Measurements from ENCODE around the gene CDC23.

CDC23 gene

DNA sequence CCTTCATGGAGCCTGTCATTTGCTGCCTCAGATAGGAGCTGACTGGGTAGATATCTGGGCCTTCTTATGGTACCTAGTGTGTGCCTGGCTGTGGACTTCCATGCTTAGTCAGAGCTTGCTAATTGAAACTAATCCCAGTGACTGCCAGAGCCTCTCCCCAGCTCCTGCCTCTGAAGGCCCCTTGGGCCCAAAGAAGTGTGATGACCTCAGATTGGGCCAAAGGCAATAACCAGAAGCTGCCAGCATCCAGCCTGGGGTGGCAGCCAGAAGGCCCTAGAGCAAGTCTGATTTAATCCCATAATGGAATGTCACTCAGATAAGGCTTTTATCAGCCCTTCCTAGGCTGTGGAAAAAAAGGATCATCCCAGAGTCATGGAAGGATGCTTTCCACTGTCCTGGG is 17.1 kb upstream of the CDC23 start (continued):
- TF ChIP-seq ZNF214 (tag by site-specific recombination; IDR thresholded peaks at IDR 0.05; ENCODE audit: borderline replicate concordance) (no peak), ZBTB7A (tag by site-specific recombination; IDR thresholded peaks at IDR 0.05; ENCODE audit: low read depth) (no peak), BCL11B (tag by site-specific recombination; IDR thresholded peaks at IDR 0.05; ENCODE audit: low read depth) (no peak), BCL11A (tag by site-specific recombination; IDR thresholded peaks at IDR 0.05; ENCODE audit: low read depth) (no peak), YY1 (tag by site-specific recombination; IDR thresholded peaks at IDR 0.05) (no peak), GLIS1 (tag by site-specific recombination; IDR thresholded peaks at IDR 0.05) (peak; percentile 81), ZNF155 (tag by site-specific recombination; IDR thresholded peaks at IDR 0.05) (no peak), ZNF2 (tag by site-specific recombination; IDR thresholded peaks at IDR 0.05) (no peak; the same call in 1 of the 2 replicates), ZNF555 (tag by site-specific recombination; conservative IDR thresholded peaks at IDR 0.05) (no peak), ZIC2 (tag by site-specific recombination; IDR thresholded peaks at IDR 0.05) (no peak), ZNF10 (tag by site-specific recombination; IDR thresholded peaks at IDR 0.05) (peak; percentile 66; the same call in 1 of the 2 replicates), ZNF670 (tag by site-specific recombination; IDR thresholded peaks at IDR 0.05; ENCODE audit: low read depth) (no peak), ZNF747 (tag by site-specific recombination; IDR thresholded peaks at IDR 0.05) (no peak), ZNF292 (tag by site-specific recombination; IDR thresholded peaks at IDR 0.05; ENCODE audit: borderline replicate concordance, low read depth) (no peak), WT1 (tag by site-specific recombination; IDR thresholded peaks at IDR 0.05) (no peak; the same call in none of the 2 replicates), ZNF202 (tag by site-specific recombination; IDR thresholded peaks at IDR 0.05; ENCODE audit: borderline replicate concordance) (no peak), ZNF19 (tag by site-specific recombination; IDR thresholded peaks at IDR 0.05; ENCODE audit: low read depth) (no peak), ZNF623 (tag by site-specific recombination; IDR thresholded peaks at IDR 0.05) (no peak), MEIS1 (CRISPR knock-in tag; IDR thresholded peaks at IDR 0.05; ENCODE audit: borderline replicate concordance) (peak; percentile 81; the same call in 1 of the 2 replicates), ZBTB17 (tag by site-specific recombination; IDR thresholded peaks at IDR 0.05) (peak; percentile 23), ZNF423 (tag by site-specific recombination; IDR thresholded peaks at IDR 0.05) (no peak), ZBTB48 (tag by site-specific recombination; IDR thresholded peaks at IDR 0.05) (0 out of 2 replicates have a peak, but pooled peaks have one; percentile 19), ZSCAN30 (tag by site-specific recombination; IDR thresholded peaks at IDR 0.05) (no peak), ZNF114 (tag by site-specific recombination; IDR thresholded peaks at IDR 0.05) (no peak)
- TF ChIP-seq, protein P1, sequence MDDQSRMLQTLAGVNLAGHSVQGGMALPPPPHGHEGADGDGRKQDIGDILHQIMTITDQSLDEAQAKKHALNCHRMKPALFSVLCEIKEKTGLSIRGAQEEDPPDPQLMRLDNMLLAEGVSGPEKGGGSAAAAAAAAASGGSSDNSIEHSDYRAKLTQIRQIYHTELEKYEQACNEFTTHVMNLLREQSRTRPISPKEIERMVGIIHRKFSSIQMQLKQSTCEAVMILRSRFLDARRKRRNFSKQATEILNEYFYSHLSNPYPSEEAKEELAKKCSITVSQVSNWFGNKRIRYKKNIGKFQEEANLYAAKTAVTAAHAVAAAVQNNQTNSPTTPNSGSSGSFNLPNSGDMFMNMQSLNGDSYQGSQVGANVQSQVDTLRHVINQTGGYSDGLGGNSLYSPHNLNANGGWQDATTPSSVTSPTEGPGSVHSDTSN (CRISPR knock-in tag; IDR thresholded peaks at IDR 0.05): no peak
- TF ChIP-seq, protein P2, sequence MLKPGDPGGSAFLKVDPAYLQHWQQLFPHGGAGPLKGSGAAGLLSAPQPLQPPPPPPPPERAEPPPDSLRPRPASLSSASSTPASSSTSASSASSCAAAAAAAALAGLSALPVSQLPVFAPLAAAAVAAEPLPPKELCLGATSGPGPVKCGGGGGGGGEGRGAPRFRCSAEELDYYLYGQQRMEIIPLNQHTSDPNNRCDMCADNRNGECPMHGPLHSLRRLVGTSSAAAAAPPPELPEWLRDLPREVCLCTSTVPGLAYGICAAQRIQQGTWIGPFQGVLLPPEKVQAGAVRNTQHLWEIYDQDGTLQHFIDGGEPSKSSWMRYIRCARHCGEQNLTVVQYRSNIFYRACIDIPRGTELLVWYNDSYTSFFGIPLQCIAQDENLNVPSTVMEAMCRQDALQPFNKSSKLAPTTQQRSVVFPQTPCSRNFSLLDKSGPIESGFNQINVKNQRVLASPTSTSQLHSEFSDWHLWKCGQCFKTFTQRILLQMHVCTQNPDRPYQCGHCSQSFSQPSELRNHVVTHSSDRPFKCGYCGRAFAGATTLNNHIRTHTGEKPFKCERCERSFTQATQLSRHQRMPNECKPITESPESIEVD (tag by site-specific recombination; IDR thresholded peaks at IDR 0.05): no peak
- TF ChIP-seq, protein P3, sequence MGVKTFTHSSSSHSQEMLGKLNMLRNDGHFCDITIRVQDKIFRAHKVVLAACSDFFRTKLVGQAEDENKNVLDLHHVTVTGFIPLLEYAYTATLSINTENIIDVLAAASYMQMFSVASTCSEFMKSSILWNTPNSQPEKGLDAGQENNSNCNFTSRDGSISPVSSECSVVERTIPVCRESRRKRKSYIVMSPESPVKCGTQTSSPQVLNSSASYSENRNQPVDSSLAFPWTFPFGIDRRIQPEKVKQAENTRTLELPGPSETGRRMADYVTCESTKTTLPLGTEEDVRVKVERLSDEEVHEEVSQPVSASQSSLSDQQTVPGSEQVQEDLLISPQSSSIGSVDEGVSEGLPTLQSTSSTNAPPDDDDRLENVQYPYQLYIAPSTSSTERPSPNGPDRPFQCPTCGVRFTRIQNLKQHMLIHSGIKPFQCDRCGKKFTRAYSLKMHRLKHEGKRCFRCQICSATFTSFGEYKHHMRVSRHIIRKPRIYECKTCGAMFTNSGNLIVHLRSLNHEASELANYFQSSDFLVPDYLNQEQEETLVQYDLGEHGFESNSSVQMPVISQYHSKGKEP (tag by site-specific recombination; IDR thresholded peaks at IDR 0.05): no peak
- TF ChIP-seq, protein P4, sequence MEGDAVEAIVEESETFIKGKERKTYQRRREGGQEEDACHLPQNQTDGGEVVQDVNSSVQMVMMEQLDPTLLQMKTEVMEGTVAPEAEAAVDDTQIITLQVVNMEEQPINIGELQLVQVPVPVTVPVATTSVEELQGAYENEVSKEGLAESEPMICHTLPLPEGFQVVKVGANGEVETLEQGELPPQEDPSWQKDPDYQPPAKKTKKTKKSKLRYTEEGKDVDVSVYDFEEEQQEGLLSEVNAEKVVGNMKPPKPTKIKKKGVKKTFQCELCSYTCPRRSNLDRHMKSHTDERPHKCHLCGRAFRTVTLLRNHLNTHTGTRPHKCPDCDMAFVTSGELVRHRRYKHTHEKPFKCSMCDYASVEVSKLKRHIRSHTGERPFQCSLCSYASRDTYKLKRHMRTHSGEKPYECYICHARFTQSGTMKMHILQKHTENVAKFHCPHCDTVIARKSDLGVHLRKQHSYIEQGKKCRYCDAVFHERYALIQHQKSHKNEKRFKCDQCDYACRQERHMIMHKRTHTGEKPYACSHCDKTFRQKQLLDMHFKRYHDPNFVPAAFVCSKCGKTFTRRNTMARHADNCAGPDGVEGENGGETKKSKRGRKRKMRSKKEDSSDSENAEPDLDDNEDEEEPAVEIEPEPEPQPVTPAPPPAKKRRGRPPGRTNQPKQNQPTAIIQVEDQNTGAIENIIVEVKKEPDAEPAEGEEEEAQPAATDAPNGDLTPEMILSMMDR (tag by site-specific recombination; IDR thresholded peaks at IDR 0.05): no peak
- TF ChIP-seq, protein P5, sequence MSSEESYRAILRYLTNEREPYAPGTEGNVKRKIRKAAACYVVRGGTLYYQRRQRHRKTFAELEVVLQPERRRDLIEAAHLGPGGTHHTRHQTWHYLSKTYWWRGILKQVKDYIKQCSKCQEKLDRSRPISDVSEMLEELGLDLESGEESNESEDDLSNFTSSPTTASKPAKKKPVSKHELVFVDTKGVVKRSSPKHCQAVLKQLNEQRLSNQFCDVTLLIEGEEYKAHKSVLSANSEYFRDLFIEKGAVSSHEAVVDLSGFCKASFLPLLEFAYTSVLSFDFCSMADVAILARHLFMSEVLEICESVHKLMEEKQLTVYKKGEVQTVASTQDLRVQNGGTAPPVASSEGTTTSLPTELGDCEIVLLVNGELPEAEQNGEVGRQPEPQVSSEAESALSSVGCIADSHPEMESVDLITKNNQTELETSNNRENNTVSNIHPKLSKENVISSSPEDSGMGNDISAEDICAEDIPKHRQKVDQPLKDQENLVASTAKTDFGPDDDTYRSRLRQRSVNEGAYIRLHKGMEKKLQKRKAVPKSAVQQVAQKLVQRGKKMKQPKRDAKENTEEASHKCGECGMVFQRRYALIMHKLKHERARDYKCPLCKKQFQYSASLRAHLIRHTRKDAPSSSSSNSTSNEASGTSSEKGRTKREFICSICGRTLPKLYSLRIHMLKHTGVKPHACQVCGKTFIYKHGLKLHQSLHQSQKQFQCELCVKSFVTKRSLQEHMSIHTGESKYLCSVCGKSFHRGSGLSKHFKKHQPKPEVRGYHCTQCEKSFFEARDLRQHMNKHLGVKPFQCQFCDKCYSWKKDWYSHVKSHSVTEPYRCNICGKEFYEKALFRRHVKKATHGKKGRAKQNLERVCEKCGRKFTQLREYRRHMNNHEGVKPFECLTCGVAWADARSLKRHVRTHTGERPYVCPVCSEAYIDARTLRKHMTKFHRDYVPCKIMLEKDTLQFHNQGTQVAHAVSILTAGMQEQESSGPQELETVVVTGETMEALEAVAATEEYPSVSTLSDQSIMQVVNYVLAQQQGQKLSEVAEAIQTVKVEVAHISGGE (tag by site-specific recombination; conservative IDR thresholded peaks at IDR 0.05; ENCODE audit: low read depth): no peak
- TF ChIP-seq, protein P6, sequence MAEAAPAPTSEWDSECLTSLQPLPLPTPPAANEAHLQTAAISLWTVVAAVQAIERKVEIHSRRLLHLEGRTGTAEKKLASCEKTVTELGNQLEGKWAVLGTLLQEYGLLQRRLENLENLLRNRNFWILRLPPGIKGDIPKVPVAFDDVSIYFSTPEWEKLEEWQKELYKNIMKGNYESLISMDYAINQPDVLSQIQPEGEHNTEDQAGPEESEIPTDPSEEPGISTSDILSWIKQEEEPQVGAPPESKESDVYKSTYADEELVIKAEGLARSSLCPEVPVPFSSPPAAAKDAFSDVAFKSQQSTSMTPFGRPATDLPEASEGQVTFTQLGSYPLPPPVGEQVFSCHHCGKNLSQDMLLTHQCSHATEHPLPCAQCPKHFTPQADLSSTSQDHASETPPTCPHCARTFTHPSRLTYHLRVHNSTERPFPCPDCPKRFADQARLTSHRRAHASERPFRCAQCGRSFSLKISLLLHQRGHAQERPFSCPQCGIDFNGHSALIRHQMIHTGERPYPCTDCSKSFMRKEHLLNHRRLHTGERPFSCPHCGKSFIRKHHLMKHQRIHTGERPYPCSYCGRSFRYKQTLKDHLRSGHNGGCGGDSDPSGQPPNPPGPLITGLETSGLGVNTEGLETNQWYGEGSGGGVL (tag by site-specific recombination; IDR thresholded peaks at IDR 0.05): no peak; the same call in 1 of the 2 replicates

Data from HEK293 (cell line).